ENCODE results near the gene SORBS2.

- TF ChIP-seq CTCF (conservative IDR thresholded peaks at IDR 0.05 in 1 of 2, IDR thresholded peaks at IDR 0.05 in 1 of 2; ENCODE audit: low read depth in 1 of 2, low read length in 2 of 2) (no peak), EZH2 (IDR thresholded peaks at IDR 0.05; ENCODE audit: low read length, missing control alignments) (no peak)
These were observed 271.4 kb downstream of the SORBS2 start for GRCh38 chr4:185540487-185541120.

Data from fibroblast of lung (primary cell).